Measurements from ENCODE around the gene TPRN.
"Not testable (repeated sequence)": the region's sequence is repeated elsewhere in the genome, so short reads cannot be mapped to it uniquely, and the experiment has no call there.

Gene TPRN

GRCh38 chr9:137245450-137246421 is 45.2 kb upstream of the TPRN start:
- no peaks in the 10 kb centered on the region for H3K27me3 ChIP-seq (ENCODE audit: insufficient read depth, low read length, poor library complexity, severe bottlenecking)
- peaks cover 15% of the 10 kb centered on the region for H3K4me1 ChIP-seq (ENCODE audit: insufficient read depth, low read length, poor library complexity, severe bottlenecking)
- no peak overlapping the region for H3K4me3 ChIP-seq (ENCODE audit: low read length, poor library complexity, severe bottlenecking)
- H3K79me2 ChIP-seq (ENCODE audit: insufficient read depth, low read length): peaks cover 26% of the 10 kb centered on the region
- no peaks in the 10 kb centered on the region for H3K9me2 ChIP-seq (replicated peaks; ENCODE audit: low read depth, low read length)
- no peak overlapping the region for H2AFZ ChIP-seq (ENCODE audit: low read length)
- H3K9ac ChIP-seq (ENCODE audit: low read depth, low read length, poor library complexity, severe bottlenecking): no peak overlapping the region
- peaks cover 24% of the 10 kb centered on the region for H4K20me1 ChIP-seq (ENCODE audit: insufficient read depth, low read length, poor library complexity, severe bottlenecking)
- H3F3A ChIP-seq (ENCODE audit: low read depth): no peaks in the 10 kb centered on the region
- TF ChIP-seq, protein P1, sequence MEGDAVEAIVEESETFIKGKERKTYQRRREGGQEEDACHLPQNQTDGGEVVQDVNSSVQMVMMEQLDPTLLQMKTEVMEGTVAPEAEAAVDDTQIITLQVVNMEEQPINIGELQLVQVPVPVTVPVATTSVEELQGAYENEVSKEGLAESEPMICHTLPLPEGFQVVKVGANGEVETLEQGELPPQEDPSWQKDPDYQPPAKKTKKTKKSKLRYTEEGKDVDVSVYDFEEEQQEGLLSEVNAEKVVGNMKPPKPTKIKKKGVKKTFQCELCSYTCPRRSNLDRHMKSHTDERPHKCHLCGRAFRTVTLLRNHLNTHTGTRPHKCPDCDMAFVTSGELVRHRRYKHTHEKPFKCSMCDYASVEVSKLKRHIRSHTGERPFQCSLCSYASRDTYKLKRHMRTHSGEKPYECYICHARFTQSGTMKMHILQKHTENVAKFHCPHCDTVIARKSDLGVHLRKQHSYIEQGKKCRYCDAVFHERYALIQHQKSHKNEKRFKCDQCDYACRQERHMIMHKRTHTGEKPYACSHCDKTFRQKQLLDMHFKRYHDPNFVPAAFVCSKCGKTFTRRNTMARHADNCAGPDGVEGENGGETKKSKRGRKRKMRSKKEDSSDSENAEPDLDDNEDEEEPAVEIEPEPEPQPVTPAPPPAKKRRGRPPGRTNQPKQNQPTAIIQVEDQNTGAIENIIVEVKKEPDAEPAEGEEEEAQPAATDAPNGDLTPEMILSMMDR (conservative IDR thresholded peaks at IDR 0.05; ENCODE audit: low read length): no peak
- no peak for TF ChIP-seq EZH2phosphoT487 (IDR thresholded peaks at IDR 0.05; ENCODE audit: borderline replicate concordance)
- no peak overlapping the region for H3K4me2 ChIP-seq (ENCODE audit: low read depth, low read length, poor library complexity, severe bottlenecking)
- H3K36me3 ChIP-seq (ENCODE audit: insufficient read depth, low read length): peaks cover 21% of the 10 kb centered on the region; the same call in 1 of the 2 replicates
- H3K9me3 ChIP-seq (ENCODE audit: insufficient read depth, low read depth, low read length): no peaks in the 10 kb centered on the region

DNA sequence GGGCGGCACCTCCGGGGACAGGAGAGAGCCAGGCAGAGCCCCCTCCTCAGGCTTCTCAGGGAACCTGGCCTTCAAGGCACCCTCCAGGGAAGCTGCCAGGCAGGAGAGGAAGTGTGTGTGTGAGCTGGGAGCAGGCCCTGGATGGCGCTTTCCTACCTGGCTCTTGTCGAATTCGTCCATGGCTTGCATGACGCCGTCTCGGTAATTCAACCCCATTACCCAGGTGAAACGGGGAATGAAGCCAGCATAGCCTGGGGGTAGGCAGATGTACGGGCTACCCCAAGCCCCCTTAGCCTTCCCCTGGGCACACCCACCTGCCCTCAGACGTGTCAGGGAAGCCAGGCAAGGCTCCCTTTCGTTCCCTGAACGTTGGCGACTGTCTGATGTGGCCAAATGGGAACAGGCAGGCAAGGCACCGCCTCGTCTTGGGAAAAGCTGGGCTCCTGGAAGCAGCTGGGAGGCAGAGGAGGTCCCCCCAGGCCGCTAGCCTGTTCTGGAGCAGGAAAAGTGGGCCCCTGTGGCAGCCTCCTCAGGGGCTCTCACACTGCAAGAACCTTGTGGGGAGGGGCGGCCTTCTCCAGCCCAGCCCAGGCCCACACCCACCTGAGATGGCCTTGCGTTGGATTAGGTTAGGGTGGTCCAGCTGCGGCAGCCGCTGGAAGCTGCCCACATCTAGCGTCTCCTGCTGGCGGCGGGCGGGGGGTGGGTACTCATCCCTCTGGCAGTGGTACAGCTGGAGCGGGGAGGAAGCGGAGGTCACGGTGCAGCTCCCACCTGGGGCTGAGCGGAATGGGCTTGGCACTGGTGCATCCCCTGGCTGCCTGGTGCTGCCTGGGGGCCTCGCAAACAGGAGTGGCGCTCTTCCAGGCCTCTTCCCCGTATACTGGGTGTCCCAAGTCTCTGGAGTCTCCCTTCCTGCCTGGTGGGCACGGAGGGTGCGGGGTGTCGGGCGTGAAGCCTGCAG is 44.2 kb upstream of the TPRN start:
- TF ChIP-seq, protein P1 (conservative IDR thresholded peaks at IDR 0.05; ENCODE audit: low read length): no peak
- TF ChIP-seq EZH2phosphoT487 (IDR thresholded peaks at IDR 0.05; ENCODE audit: borderline replicate concordance): no peak
- 0 out of 2 replicates have a peak, but pooled peaks cover 6% of the 10 kb centered on the region for H3F3A ChIP-seq (ENCODE audit: low read depth)
- H3K4me1 ChIP-seq (ENCODE audit: insufficient read depth, low read length, poor library complexity, severe bottlenecking): peaks cover 15% of the 10 kb centered on the region
- peaks cover 21% of the 10 kb centered on the region; the same call in 1 of the 2 replicates for H3K36me3 ChIP-seq (ENCODE audit: insufficient read depth, low read length)
- no peak overlapping the region for H3K9ac ChIP-seq (ENCODE audit: low read depth, low read length, poor library complexity, severe bottlenecking)
- no peak overlapping the region for H2AFZ ChIP-seq (ENCODE audit: low read length)
- H3K4me3 ChIP-seq (ENCODE audit: low read length, poor library complexity, severe bottlenecking): no peak overlapping the region
- no peaks in the 10 kb centered on the region for H3K9me2 ChIP-seq (replicated peaks; ENCODE audit: low read depth, low read length)
- peaks cover 27% of the 10 kb centered on the region for H3K79me2 ChIP-seq (ENCODE audit: insufficient read depth, low read length)
- peaks cover 24% of the 10 kb centered on the region for H4K20me1 ChIP-seq (ENCODE audit: insufficient read depth, low read length, poor library complexity, severe bottlenecking)
- H3K9me3 ChIP-seq (ENCODE audit: insufficient read depth, low read depth, low read length): no peaks in the 10 kb centered on the region
- no peaks in the 10 kb centered on the region for H3K27me3 ChIP-seq (ENCODE audit: insufficient read depth, low read length, poor library complexity, severe bottlenecking)
- no peak overlapping the region for H3K4me2 ChIP-seq (ENCODE audit: low read depth, low read length, poor library complexity, severe bottlenecking)

- H4K20me1 ChIP-seq (ENCODE audit: insufficient read depth, low read length, poor library complexity, severe bottlenecking): peaks cover 24% of the 10 kb centered on the region
- H3K9me2 ChIP-seq (replicated peaks; ENCODE audit: low read depth, low read length): no peaks in the 10 kb centered on the region
- no peaks in the 10 kb centered on the region for H3K9me3 ChIP-seq (ENCODE audit: insufficient read depth, low read depth, low read length)
- 0 out of 2 replicates have a peak, but pooled peaks cover 6% of the 10 kb centered on the region for H3F3A ChIP-seq (ENCODE audit: low read depth)
- peaks cover 36% of the 10 kb centered on the region for H3K79me2 ChIP-seq (ENCODE audit: insufficient read depth, low read length)
- H3K4me1 ChIP-seq (ENCODE audit: insufficient read depth, low read length, poor library complexity, severe bottlenecking): peaks cover 17% of the 10 kb centered on the region
- H3K36me3 ChIP-seq (ENCODE audit: insufficient read depth, low read length): peaks cover 21% of the 10 kb centered on the region; the same call in 1 of the 2 replicates
- H3K27me3 ChIP-seq (ENCODE audit: insufficient read depth, low read length, poor library complexity, severe bottlenecking): no peaks in the 10 kb centered on the region
- peak overlapping the region; percentile 95 for H3K4me2 ChIP-seq (ENCODE audit: low read depth, low read length, poor library complexity, severe bottlenecking)
- no peak overlapping the region for H2AFZ ChIP-seq (ENCODE audit: low read length)
- peak overlapping the region; percentile 26 for H3K9ac ChIP-seq (ENCODE audit: low read depth, low read length, poor library complexity, severe bottlenecking)
- TF ChIP-seq EZH2phosphoT487 (IDR thresholded peaks at IDR 0.05; ENCODE audit: borderline replicate concordance): no peak
- TF ChIP-seq, protein P1 (conservative IDR thresholded peaks at IDR 0.05; ENCODE audit: low read length): no peak
- H3K4me3 ChIP-seq (ENCODE audit: low read length, poor library complexity, severe bottlenecking): peak overlapping the region; percentile 39
Measured at GRCh38 chr9:137243626-137244485, 43.3 kb upstream of the TPRN start.

- H4K20me1 ChIP-seq (ENCODE audit: insufficient read depth, low read length, poor library complexity, severe bottlenecking): peaks cover 24% of the 10 kb centered on the region
- peaks cover 21% of the 10 kb centered on the region; the same call in 1 of the 2 replicates for H3K36me3 ChIP-seq (ENCODE audit: insufficient read depth, low read length)
- peaks cover 23% of the 10 kb centered on the region for H3K4me1 ChIP-seq (ENCODE audit: insufficient read depth, low read length, poor library complexity, severe bottlenecking)
- H3K9me2 ChIP-seq (replicated peaks; ENCODE audit: low read depth, low read length); H2AFZ ChIP-seq (ENCODE audit: low read length); H3F3A ChIP-seq (ENCODE audit: low read depth); H3K27me3 ChIP-seq (ENCODE audit: insufficient read depth, low read length, poor library complexity, severe bottlenecking); H3K9me3 ChIP-seq (ENCODE audit: insufficient read depth, low read depth, low read length): not testable (repeated sequence)
- H3K9ac ChIP-seq (ENCODE audit: low read depth, low read length, poor library complexity, severe bottlenecking): peak overlapping the region; percentile 96
- peak overlapping the region; percentile 95 for H3K4me2 ChIP-seq (ENCODE audit: low read depth, low read length, poor library complexity, severe bottlenecking)
- H3K79me2 ChIP-seq (ENCODE audit: insufficient read depth, low read length): peaks cover 43% of the 10 kb centered on the region
- H3K4me3 ChIP-seq (ENCODE audit: low read length, poor library complexity, severe bottlenecking): peak overlapping the region; percentile 94
Measured at GRCh38 chr9:137243266-137243625, 42.7 kb upstream of the TPRN start.

Data from Loucy (cell line).